Panc1 (cell line): ENCODE results near the gene IHH.

ENCODE experiments used
- POLR2AphosphoS5 ChIP-seq: IDR thresholded peaks from 2 replicates; pipeline ENCODE4 v1.6.1; 2012; ENCODE audit warnings: mild to moderate bottlenecking, low read depth, low read length, moderate library complexity
- REST ChIP-seq, 2 experiments: IDR thresholded peaks; 2 replicates each; pipeline ENCODE4 v1.6.1; 2011 to 2012; ENCODE audit warnings: low read depth in 2 of 2, control low read depth in 1 of 2, low read length in 1 of 2, mild to moderate bottlenecking in 1 of 2, moderate library complexity in 1 of 2; ENCODE audit not compliant: insufficient read depth in 1 of 2
- SIN3A ChIP-seq: IDR thresholded peaks from 2 replicates; pipeline ENCODE4 v1.6.1; 2012; ENCODE audit warnings: low read depth, mild to moderate bottlenecking, low read length, moderate library complexity, borderline replicate concordance; ENCODE audit not compliant: insufficient read depth
- TCF7L2 ChIP-seq: IDR thresholded peaks from 2 replicates; pipeline ENCODE4 v1.6.1; 2011; ENCODE audit warnings: mild to moderate bottlenecking, low read depth, low read length, inconsistent platforms
- TF ChIP-seq, protein P1 (sequence below): fragments of 450-650 bp; IDR thresholded peaks from 2 replicates; pipeline ENCODE4 v1.5.1; 2017; ENCODE audit warnings: mild to moderate bottlenecking

GRCh38 chr2:219028141-219028540 is 32.6 kb downstream of the IHH start:
- TF ChIP-seq SIN3A: no peak
- TF ChIP-seq, protein P1, sequence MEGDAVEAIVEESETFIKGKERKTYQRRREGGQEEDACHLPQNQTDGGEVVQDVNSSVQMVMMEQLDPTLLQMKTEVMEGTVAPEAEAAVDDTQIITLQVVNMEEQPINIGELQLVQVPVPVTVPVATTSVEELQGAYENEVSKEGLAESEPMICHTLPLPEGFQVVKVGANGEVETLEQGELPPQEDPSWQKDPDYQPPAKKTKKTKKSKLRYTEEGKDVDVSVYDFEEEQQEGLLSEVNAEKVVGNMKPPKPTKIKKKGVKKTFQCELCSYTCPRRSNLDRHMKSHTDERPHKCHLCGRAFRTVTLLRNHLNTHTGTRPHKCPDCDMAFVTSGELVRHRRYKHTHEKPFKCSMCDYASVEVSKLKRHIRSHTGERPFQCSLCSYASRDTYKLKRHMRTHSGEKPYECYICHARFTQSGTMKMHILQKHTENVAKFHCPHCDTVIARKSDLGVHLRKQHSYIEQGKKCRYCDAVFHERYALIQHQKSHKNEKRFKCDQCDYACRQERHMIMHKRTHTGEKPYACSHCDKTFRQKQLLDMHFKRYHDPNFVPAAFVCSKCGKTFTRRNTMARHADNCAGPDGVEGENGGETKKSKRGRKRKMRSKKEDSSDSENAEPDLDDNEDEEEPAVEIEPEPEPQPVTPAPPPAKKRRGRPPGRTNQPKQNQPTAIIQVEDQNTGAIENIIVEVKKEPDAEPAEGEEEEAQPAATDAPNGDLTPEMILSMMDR: no peak
- no peak for TF ChIP-seq POLR2AphosphoS5
- no peak for TF ChIP-seq REST (IDR thresholded peaks at IDR 0.05; ENCODE audit: insufficient read depth in 1 of 2, low read depth in 2 of 2, low read length in 1 of 2)
- no peak for TF ChIP-seq TCF7L2
